Activated naive CD8-positive, alpha-beta T cell treated with anti-CD3 and anti-CD28 coated beads, Interleukin-2, amount 10 ng/mL, durations not matched to agents 7 days and 5 days (primary cell): ENCODE results near the gene NR2E3. TPM values are rescaled to one million over a fixed set of nuclear protein-coding genes. Genes with fewer than 3 reads are reported as not detected.
"Not testable (repeated sequence)": the region's sequence is repeated elsewhere in the genome, so short reads cannot be mapped to it uniquely, and the experiment has no call there.

ENCODE experiments used
- ATAC-seq: fragments of 150-1000 bp; cut with Tn5 transposase; one replicate; pipeline ENCODE4 v1.10.0; 2021; ENCODE audit warnings: low read depth, moderate library complexity
- POLR2A ChIA-PET: fragments of 350-600 bp; sonication (Branson Sonifier 250); formaldehyde crosslinking; loops from one replicate; lab custom pipeline; 2021; ENCODE audit warnings: antibody characterized with exemption; lab: Charles Lee
- DNase-seq: peaks from one replicate; pipeline ENCODE4 v3.0.0; 2021
- H3K27ac Mint-ChIP-seq: one replicate; pipeline ENCODE4 v1.8.0; 2022; ENCODE audit warnings: mild to moderate bottlenecking, mixed read lengths
- H3K27me3 Mint-ChIP-seq: one replicate; pipeline ENCODE4 v1.8.0; 2022; ENCODE audit warnings: mild to moderate bottlenecking, moderate library complexity, mixed read lengths
- H3K36me3 Mint-ChIP-seq: one replicate; pipeline ENCODE4 v1.8.0; 2021; ENCODE audit warnings: mild to moderate bottlenecking, mixed read lengths
- H3K4me1 Mint-ChIP-seq: one replicate; pipeline ENCODE4 v1.8.0; 2021; ENCODE audit warnings: mixed read lengths
- H3K4me3 Mint-ChIP-seq: one replicate; pipeline ENCODE4 v1.8.0; 2022; ENCODE audit warnings: mild to moderate bottlenecking, moderate library complexity, mixed read lengths
- H3K9me3 Mint-ChIP-seq: one replicate; pipeline ENCODE4 v1.8.0; 2021; ENCODE audit warnings: mixed read lengths
- total RNA-seq, 2 experiments: library from RNA; stranded (reverse); gene quantifications; one replicate each; pipeline ENCODE4 v1.2.3, GENCODE V29; 2021

The NR2E3 gene
- total RNA-seq, 2 experiments from 2014 or later = not detected

- ATAC-seq (no peak), DNase-seq (no peak)
- Mint-ChIP-seq H3K4me3 (no peak overlapping the region), H3K4me1 (no peaks in the 10 kb centered on the region), H3K36me3 (no peaks in the 10 kb centered on the region), H3K27me3 (no peaks in the 10 kb centered on the region), H3K27ac (no peak overlapping the region), H3K9me3 (peaks cover 12% of the 10 kb centered on the region)
- POLR2A ChIA-PET = no interaction called here
Measured at GRCh38 chr15:71815301-71815700, 4.9 kb downstream of the NR2E3 start.

GRCh38 chr15:71817351-71817750 is 7.0 kb downstream of the NR2E3 start:
- POLR2A ChIA-PET = no interaction called here
- no peak overlapping the region for H3K27ac Mint-ChIP-seq

GRCh38 chr15:71820127-71820526 is 9.8 kb downstream of the NR2E3 start:
- DNase-seq (no peak), ATAC-seq (no peak)
- Mint-ChIP-seq H3K36me3 (peaks cover 10% of the 10 kb centered on the region), H3K4me3 (no peak overlapping the region), H3K27ac (no peak overlapping the region), H3K27me3 (no peaks in the 10 kb centered on the region), H3K9me3 (peaks cover 35% of the 10 kb centered on the region), H3K4me1 (no peaks in the 10 kb centered on the region)
- POLR2A ChIA-PET = no interaction called here

More at GRCh38 chr15:71817351-71817750, 7.0 kb downstream of the NR2E3 start:
- ATAC-seq = no peak
- Mint-ChIP-seq H3K27me3 (no peaks in the 10 kb centered on the region), H3K4me1 (no peaks in the 10 kb centered on the region), H3K36me3 (no peaks in the 10 kb centered on the region), H3K4me3 (no peak overlapping the region), H3K9me3 (peaks cover 20% of the 10 kb centered on the region)
- DNase-seq = no peak

- Mint-ChIP-seq H3K36me3 (peaks cover 23% of the 10 kb centered on the region), H3K27ac (no peak overlapping the region), H3K4me3 (no peak overlapping the region), H3K4me1 (no peaks in the 10 kb centered on the region), H3K9me3 (peaks cover 37% of the 10 kb centered on the region), H3K27me3 (no peaks in the 10 kb centered on the region)
- DNase-seq = no peak
- POLR2A ChIA-PET = no interaction called here
- no peak for ATAC-seq
Measured at GRCh38 chr15:71821547-71822129, 11.3 kb downstream of the NR2E3 start.

- no peak for ATAC-seq
- Mint-ChIP-seq H3K4me3 (no peak overlapping the region), H3K27me3 (no peaks in the 10 kb centered on the region), H3K9me3 (peaks cover 37% of the 10 kb centered on the region), H3K36me3 (peaks cover 37% of the 10 kb centered on the region), H3K27ac (no peak overlapping the region), H3K4me1 (no peaks in the 10 kb centered on the region)
- POLR2A ChIA-PET = no interaction called here
- DNase-seq = no peak
Measured at GRCh38 chr15:71822890-71823630, 12.7 kb downstream of the NR2E3 start.

- ATAC-seq = no peak
- H3K36me3 Mint-ChIP-seq = peaks cover 43% of the 10 kb centered on the region
- no peaks in the 10 kb centered on the region for H3K4me1 Mint-ChIP-seq
- H3K27me3 Mint-ChIP-seq = no peaks in the 10 kb centered on the region
- POLR2A ChIA-PET = no interaction called here
- H3K9me3 Mint-ChIP-seq = peaks cover 33% of the 10 kb centered on the region
- H3K27ac Mint-ChIP-seq = no peak overlapping the region
- no peak overlapping the region for H3K4me3 Mint-ChIP-seq
- no peak for DNase-seq
Measured at GRCh38 chr15:71823801-71824200, 13.4 kb downstream of the NR2E3 start.

- no peak for ATAC-seq
- Mint-ChIP-seq H3K4me1 (no peaks in the 10 kb centered on the region), H3K9me3 (peaks cover 29% of the 10 kb centered on the region), H3K27ac (no peak overlapping the region), H3K4me3 (no peak overlapping the region), H3K27me3 (no peaks in the 10 kb centered on the region), H3K36me3 (peaks cover 50% of the 10 kb centered on the region)
- POLR2A ChIA-PET = no interaction called here
- DNase-seq = no peak
Measured at GRCh38 chr15:71825021-71825730, 14.8 kb downstream of the NR2E3 start.

GRCh38 chr15:71826196-71826595 is 15.8 kb downstream of the NR2E3 start:
- no peaks in the 10 kb centered on the region for H3K27me3 Mint-ChIP-seq
- peaks cover 50% of the 10 kb centered on the region for H3K36me3 Mint-ChIP-seq
- H3K27ac Mint-ChIP-seq = no peak overlapping the region
- H3K9me3 Mint-ChIP-seq = peaks cover 26% of the 10 kb centered on the region
- POLR2A ChIA-PET = no interaction called here
- no peak for ATAC-seq
- DNase-seq = no peak
- H3K4me1 Mint-ChIP-seq = no peaks in the 10 kb centered on the region
- no peak overlapping the region for H3K4me3 Mint-ChIP-seq

- Mint-ChIP-seq H3K4me1 (no peaks in the 10 kb centered on the region), H3K4me3 (no peak overlapping the region), H3K9me3 (peaks cover 5% of the 10 kb centered on the region), H3K36me3 (peaks cover 36% of the 10 kb centered on the region), H3K27ac (no peak overlapping the region), H3K27me3 (no peaks in the 10 kb centered on the region)
- DNase-seq (no peak), ATAC-seq (no peak)
- POLR2A ChIA-PET = no interaction called here
Measured at GRCh38 chr15:71830981-71831380, 20.6 kb downstream of the NR2E3 start.

- H3K4me1 Mint-ChIP-seq = peaks cover 2% of the 10 kb centered on the region
- no peak overlapping the region for H3K4me3 Mint-ChIP-seq
- H3K27me3 Mint-ChIP-seq = no peaks in the 10 kb centered on the region
- POLR2A ChIA-PET = no interaction called here
- DNase-seq = no peak
- no peaks in the 10 kb centered on the region for H3K9me3 Mint-ChIP-seq
- peaks cover 9% of the 10 kb centered on the region for H3K36me3 Mint-ChIP-seq
- no peak for ATAC-seq
- H3K27ac Mint-ChIP-seq = no peak overlapping the region
Measured at GRCh38 chr15:71841563-71841962, 31.2 kb downstream of the NR2E3 start.

GRCh38 chr15:71844916-71845315 is 34.6 kb downstream of the NR2E3 start:
- no peak for DNase-seq
- Mint-ChIP-seq H3K4me1 (no peaks in the 10 kb centered on the region), H3K27ac (no peak overlapping the region), H3K36me3 (peaks cover 11% of the 10 kb centered on the region), H3K4me3 (no peak overlapping the region), H3K27me3 (no peaks in the 10 kb centered on the region), H3K9me3 (no peaks in the 10 kb centered on the region)
- POLR2A ChIA-PET = no interaction called here
- ATAC-seq = no peak

- ATAC-seq (no peak), DNase-seq (no peak)
- no peak overlapping the region for H3K27ac Mint-ChIP-seq
- no peaks in the 10 kb centered on the region for H3K9me3 Mint-ChIP-seq
- peaks cover 8% of the 10 kb centered on the region for H3K36me3 Mint-ChIP-seq
- H3K27me3 Mint-ChIP-seq = no peaks in the 10 kb centered on the region
- H3K4me3 Mint-ChIP-seq = no peak overlapping the region
- POLR2A ChIA-PET = no interaction called here
- H3K4me1 Mint-ChIP-seq = no peaks in the 10 kb centered on the region
Measured at GRCh38 chr15:71853543-71853942, 43.2 kb downstream of the NR2E3 start.

GRCh38 chr15:71858232-71858631 is 47.9 kb downstream of the NR2E3 start:
- POLR2A ChIA-PET, H3K9me3 Mint-ChIP-seq, ATAC-seq, H3K4me1 Mint-ChIP-seq, H3K4me3 Mint-ChIP-seq, H3K27ac Mint-ChIP-seq, H3K27me3 Mint-ChIP-seq, DNase-seq: not testable (repeated sequence)
- H3K36me3 Mint-ChIP-seq = peaks cover 15% of the 10 kb centered on the region
